BJ (cell line): ENCODE data around the gene ACSS1. TPM values are rescaled to one million over a fixed set of nuclear protein-coding genes. Genes with fewer than 3 reads are reported as not detected.

Experiments used
- CTCF ChIA-PET: fragments of 350-600 bp; formaldehyde crosslinking; extraction: SDS; loops from one replicate; lab custom pipeline; 2021; ENCODE audit warnings: antibody characterized with exemption, inconsistent platforms; lab: Yijun Ruan, JAX
- POLR2A ChIA-PET: fragments of 300-600 bp; sonication (Branson Sonifier 250); formaldehyde crosslinking; extraction: SDS; loops from one replicate; lab custom pipeline; 2021; ENCODE audit warnings: antibody characterized with exemption; lab: Charles Lee
- DNase-seq: peaks from one replicate; pipeline ENCODE4 v3.0.0-alpha.2; 2011; ENCODE audit warnings: low read depth
- H3K27me3 ChIP-seq: 2 replicates; pipeline ENCODE4 v1.6.0; 2011; ENCODE audit warnings: low read length; ENCODE audit not compliant: control insufficient read depth, insufficient read depth
- H3K36me3 ChIP-seq: 2 replicates; pipeline ENCODE4 v1.5.1; 2011; ENCODE audit warnings: low read length; ENCODE audit not compliant: control insufficient read depth, insufficient read depth
- H3K4me3 ChIP-seq: 2 replicates; pipeline ENCODE4 v1.5.1; 2011; ENCODE audit warnings: low read depth, mild to moderate bottlenecking, control low read depth, low read length
- polyA plus RNA-seq: library from polyadenylated mRNA; depleted of rRNA; stranded (reverse); fragments of >200 nt; gene quantifications from 2 replicates; pipeline ENCODE4 v1.2.3, GENCODE V29; 2011
- TF ChIP-seq, protein P1 (sequence below): IDR thresholded peaks from 2 replicates; pipeline ENCODE4 v1.5.1; 2011; ENCODE audit warnings: low read depth, mild to moderate bottlenecking, control low read depth, inconsistent platforms, low read length, moderate library complexity; ENCODE audit not compliant: insufficient read depth

The ACSS1 gene
- polyA plus RNA-seq, 1 experiment = 6.3 TPM

DNA sequence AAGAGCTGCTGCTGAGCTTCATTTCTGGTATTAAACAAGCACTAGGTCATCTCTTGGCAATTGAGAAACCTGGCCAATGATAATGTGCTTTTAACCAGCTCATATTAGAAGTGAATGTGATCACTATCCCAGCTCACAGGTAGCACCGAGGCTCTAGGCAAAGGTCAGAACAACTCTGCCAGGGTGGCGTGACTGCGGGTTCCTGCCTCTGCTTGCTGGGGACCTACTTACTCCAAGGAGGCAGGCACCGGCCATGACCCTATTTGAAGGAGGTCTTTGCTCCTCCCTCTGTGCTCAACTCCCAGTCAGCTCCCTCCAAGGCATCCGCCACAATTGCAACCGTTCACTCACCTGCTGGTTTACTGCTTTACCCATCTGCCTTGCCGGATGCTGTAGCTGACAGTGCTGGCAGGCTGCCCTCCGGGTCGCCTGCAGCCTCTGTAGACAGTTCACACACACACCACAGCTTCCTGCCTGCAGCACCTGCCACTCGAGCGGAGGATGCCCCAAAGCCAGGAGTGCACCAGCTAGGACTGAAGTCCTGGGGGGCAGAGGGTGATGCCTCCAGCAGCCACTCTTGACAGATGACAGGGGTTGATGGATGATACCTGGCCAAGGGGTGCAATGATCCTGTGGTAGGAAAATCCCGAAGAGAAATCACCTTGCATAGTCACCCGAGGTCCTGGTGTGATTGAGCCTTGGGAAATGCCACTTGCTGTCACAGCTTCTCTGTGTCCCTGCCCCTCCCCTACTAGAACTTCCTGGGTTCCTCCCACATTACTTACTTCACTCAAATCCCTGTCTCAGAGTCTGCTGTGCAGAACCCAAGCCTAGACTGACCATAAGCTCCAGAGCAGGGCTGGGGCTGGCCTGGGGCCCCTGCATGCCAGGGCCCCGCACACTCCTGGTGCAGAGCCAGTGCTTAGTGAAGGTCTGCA is 32.8 kb upstream of the ACSS1 start:
- DNase-seq = no peak
- H3K36me3 ChIP-seq = no peaks in the 10 kb centered on the region
- TF ChIP-seq, protein P1, sequence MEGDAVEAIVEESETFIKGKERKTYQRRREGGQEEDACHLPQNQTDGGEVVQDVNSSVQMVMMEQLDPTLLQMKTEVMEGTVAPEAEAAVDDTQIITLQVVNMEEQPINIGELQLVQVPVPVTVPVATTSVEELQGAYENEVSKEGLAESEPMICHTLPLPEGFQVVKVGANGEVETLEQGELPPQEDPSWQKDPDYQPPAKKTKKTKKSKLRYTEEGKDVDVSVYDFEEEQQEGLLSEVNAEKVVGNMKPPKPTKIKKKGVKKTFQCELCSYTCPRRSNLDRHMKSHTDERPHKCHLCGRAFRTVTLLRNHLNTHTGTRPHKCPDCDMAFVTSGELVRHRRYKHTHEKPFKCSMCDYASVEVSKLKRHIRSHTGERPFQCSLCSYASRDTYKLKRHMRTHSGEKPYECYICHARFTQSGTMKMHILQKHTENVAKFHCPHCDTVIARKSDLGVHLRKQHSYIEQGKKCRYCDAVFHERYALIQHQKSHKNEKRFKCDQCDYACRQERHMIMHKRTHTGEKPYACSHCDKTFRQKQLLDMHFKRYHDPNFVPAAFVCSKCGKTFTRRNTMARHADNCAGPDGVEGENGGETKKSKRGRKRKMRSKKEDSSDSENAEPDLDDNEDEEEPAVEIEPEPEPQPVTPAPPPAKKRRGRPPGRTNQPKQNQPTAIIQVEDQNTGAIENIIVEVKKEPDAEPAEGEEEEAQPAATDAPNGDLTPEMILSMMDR = no peak
- CTCF ChIA-PET = interaction anchor here (1.1 kb wide), 1 partner anchor 95 kb away, joined by 3 read pairs; no protein-coding TSS in a partner anchor
- no peak overlapping the region for H3K4me3 ChIP-seq
- H3K27me3 ChIP-seq = peaks cover 15% of the 10 kb centered on the region
- POLR2A ChIA-PET = no interaction called here

DNA sequence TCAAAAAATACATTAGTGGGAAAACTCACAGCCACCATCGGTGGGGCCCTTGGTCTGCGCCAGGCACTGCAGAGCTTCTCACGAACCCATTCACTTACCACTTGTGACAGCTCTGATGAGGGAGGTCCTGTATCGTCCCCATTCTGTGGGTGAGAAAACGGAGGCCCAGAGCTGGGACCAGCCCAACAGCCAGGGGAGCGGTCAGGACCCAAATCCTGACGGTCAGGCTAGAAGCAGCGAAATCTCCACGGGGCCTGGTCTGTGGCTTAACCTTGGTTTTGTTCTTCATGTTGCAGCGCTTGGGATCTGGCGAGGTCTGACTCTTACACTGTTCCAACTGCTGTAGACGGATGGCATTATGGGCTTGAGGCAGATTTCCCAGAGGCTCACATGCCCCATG is 31.7 kb upstream of the ACSS1 start:
- H3K4me3 ChIP-seq = no peak overlapping the region
- POLR2A ChIA-PET = no interaction called here
- TF ChIP-seq, protein P1 = no peak
- peaks cover 22% of the 10 kb centered on the region for H3K27me3 ChIP-seq
- no peak for DNase-seq
- CTCF ChIA-PET = no interaction called here
- H3K36me3 ChIP-seq = no peaks in the 10 kb centered on the region

DNA sequence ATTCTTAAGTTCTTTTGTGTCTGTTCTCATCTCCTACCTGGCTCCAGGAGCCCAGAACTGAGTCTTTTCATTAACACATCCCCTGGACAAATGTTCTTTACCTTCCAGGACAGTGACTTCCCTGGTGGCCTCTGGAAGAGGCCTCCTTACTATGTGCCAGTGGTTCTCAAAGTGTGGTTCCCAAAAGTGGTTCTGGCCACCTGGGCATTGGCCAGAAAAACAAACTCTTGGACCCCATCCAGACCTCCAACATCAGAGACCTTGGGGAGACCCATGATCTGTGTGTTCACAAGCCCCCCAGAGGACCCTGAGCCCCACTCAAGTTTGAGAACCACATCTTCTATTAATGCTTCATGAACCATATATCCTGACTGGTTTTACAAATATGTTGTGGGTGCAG is 31.2 kb upstream of the ACSS1 start:
- no peak overlapping the region for H3K4me3 ChIP-seq
- peaks cover 27% of the 10 kb centered on the region for H3K27me3 ChIP-seq
- H3K36me3 ChIP-seq = no peaks in the 10 kb centered on the region
- no peak for DNase-seq
- TF ChIP-seq, protein P1 = no peak
- CTCF ChIA-PET = no interaction called here
- POLR2A ChIA-PET = no interaction called here

DNA sequence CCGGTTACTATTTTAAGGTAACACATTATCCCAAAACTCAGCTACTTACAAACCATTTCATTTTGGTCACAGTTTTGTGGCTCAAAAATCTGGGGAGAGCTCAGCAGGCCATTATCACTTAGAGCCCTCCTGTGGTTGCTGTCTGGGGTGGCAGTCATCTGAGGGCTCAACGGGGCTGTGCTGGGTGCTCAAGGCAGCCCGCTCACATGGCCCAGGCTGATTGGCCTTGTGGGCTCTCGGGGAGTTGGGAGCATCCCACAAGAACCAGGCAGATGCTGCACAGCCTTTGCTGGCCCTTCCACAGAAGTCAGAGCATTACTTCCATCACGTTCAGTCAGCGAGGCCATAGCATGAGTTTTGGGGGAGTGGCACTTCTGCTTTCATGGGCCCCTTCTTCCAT is 30.3 kb upstream of the ACSS1 start:
- no peak for DNase-seq
- POLR2A ChIA-PET = no interaction called here
- Histone ChIP-seq H3K27me3 (peaks cover 35% of the 10 kb centered on the region), H3K36me3 (no peaks in the 10 kb centered on the region), H3K4me3 (no peak overlapping the region)
- TF ChIP-seq, protein P1 = no peak
- CTCF ChIA-PET = no interaction called here

DNA sequence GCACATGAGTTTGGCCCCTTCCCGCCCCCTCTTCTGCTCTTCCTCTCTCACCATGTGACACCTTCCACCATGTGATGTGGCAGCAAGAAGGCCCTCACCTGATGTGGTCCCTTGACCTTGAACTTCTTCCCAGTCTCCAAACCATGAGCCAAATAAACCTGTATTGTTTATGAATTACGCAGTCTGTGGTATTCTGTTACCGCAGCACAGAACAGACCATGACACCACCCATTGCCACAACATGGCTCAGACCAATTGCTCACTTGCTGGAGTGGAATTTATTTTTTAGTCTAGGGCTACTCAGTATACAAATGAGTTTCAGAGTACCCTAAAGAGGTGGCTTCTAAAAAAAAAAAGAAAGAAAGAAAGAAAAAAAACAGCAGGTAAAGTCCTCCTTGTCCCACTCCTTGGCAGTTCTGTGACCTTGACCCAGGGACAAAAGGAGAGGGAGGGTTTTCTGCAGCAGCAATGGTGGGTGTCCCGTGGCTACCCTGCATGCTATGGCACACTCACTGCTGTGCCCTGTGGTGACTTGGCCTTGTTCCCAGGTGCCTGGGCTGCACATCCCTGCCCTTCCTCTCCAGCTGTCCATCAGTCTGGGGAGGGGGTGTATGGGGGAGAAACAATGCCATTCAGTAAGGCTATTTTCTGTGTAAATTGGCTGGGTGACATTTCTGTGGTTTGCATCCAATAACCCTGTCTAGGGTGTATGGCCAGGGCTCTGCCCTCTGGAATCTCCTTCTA is 29.4 kb upstream of the ACSS1 start:
- Histone ChIP-seq H3K4me3 (no peak overlapping the region), H3K36me3 (no peaks in the 10 kb centered on the region), H3K27me3 (peaks cover 44% of the 10 kb centered on the region)
- CTCF ChIA-PET = no interaction called here
- POLR2A ChIA-PET = no interaction called here
- no peak for DNase-seq
- TF ChIP-seq, protein P1 = no peak
